ENCODE data around the gene SPOPL. TPM values are rescaled to one million over a fixed set of nuclear protein-coding genes. Genes with fewer than 3 reads are reported as not detected.

SPOPL gene
- total and polyA plus RNA-seq, 9 of the 15 experiments (the other 6 are each of a cell fraction or from before 2014, with no cell fraction given), result 0.53 to 6.1 (median 4.1) TPM

DNA sequence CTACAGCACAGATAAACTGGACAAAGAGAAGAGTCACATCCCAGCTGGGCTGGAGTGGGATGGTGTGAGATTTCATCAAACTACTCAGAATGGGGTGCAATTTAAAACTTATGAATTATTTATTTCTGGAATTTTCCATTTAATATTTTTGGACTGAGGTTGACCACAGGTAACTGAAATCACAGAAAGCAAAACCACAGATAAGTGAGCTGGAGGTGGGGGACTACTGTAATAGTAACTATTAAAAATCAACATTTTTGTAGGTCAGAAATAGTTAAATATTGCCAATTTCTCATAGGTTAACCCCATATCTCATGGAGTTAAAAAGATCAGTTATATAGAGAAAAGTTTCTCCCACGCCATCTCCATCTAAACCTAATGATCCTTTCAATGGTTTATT is 88.1 kb downstream of the SPOPL start (continued):
- TF ChIP-seq, protein P1, sequence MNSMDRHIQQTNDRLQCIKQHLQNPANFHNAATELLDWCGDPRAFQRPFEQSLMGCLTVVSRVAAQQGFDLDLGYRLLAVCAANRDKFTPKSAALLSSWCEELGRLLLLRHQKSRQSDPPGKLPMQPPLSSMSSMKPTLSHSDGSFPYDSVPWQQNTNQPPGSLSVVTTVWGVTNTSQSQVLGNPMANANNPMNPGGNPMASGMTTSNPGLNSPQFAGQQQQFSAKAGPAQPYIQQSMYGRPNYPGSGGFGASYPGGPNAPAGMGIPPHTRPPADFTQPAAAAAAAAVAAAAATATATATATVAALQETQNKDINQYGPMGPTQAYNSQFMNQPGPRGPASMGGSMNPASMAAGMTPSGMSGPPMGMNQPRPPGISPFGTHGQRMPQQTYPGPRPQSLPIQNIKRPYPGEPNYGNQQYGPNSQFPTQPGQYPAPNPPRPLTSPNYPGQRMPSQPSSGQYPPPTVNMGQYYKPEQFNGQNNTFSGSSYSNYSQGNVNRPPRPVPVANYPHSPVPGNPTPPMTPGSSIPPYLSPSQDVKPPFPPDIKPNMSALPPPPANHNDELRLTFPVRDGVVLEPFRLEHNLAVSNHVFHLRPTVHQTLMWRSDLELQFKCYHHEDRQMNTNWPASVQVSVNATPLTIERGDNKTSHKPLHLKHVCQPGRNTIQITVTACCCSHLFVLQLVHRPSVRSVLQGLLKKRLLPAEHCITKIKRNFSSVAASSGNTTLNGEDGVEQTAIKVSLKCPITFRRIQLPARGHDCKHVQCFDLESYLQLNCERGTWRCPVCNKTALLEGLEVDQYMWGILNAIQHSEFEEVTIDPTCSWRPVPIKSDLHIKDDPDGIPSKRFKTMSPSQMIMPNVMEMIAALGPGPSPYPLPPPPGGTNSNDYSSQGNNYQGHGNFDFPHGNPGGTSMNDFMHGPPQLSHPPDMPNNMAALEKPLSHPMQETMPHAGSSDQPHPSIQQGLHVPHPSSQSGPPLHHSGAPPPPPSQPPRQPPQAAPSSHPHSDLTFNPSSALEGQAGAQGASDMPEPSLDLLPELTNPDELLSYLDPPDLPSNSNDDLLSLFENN (IDR thresholded peaks at IDR 0.05; ENCODE audit: low read depth in 2 of 2, low read length in 2 of 2), result no peak
- TF ChIP-seq ATF7 (IDR thresholded peaks at IDR 0.05) (no peak), DPF2 (IDR thresholded peaks at IDR 0.05) (no peak), PHF8 (IDR thresholded peaks at IDR 0.05; ENCODE audit: borderline replicate concordance, low read length) (no peak), PHB2 (IDR thresholded peaks at IDR 0.05; ENCODE audit: low read depth) (no peak), ZNF507 (tag; conservative IDR thresholded peaks at IDR 0.05) (no peak), ZNF263 (CRISPR knock-in tag; IDR thresholded peaks at IDR 0.05; ENCODE audit: borderline replicate concordance) (no peak), MECOM (CRISPR knock-in tag; IDR thresholded peaks at IDR 0.05) (no peak), RUNX1 (IDR thresholded peaks at IDR 0.05; ENCODE audit: low read depth) (no peak), GATA2 (CRISPR knock-in tag; IDR thresholded peaks at IDR 0.05) (no peak), HNRNPH1 (optimal IDR thresholded peaks at IDR 0.05; ENCODE audit: low read depth, low read length) (no peak)
- TF ChIP-seq, protein P2, sequence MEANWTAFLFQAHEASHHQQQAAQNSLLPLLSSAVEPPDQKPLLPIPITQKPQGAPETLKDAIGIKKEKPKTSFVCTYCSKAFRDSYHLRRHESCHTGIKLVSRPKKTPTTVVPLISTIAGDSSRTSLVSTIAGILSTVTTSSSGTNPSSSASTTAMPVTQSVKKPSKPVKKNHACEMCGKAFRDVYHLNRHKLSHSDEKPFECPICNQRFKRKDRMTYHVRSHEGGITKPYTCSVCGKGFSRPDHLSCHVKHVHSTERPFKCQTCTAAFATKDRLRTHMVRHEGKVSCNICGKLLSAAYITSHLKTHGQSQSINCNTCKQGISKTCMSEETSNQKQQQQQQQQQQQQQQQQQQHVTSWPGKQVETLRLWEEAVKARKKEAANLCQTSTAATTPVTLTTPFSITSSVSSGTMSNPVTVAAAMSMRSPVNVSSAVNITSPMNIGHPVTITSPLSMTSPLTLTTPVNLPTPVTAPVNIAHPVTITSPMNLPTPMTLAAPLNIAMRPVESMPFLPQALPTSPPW (CRISPR knock-in tag; IDR thresholded peaks at IDR 0.05), result no peak
